Activated CD4-positive, alpha-beta T cell treated with anti-CD3 and anti-CD28 coated beads, Interleukin-2, amount 50 U/mL, for 1 hour (primary cell): ENCODE results near the gene LONRF2.

Experiments used
- DNase-seq: peaks from one replicate; pipeline ENCODE4 v3.0.0-alpha.2; 2020

The LONRF2 gene

GRCh38 chr2:100274076-100274475, 48.2 kb downstream of the LONRF2 start:
- DNase-seq = no peak

GRCh38 chr2:100273387-100273786, 48.9 kb downstream of the LONRF2 start:
- DNase-seq = no peak

- no peak for DNase-seq
These were observed 49.4 kb downstream of the LONRF2 start for GRCh38 chr2:100272841-100273329.

GRCh38 chr2:100271210-100271609, 51.1 kb downstream of the LONRF2 start:
- DNase-seq = no peak

GRCh38 chr2:100270381-100271146, 51.7 kb downstream of the LONRF2 start:
- DNase-seq = no peak

DNA sequence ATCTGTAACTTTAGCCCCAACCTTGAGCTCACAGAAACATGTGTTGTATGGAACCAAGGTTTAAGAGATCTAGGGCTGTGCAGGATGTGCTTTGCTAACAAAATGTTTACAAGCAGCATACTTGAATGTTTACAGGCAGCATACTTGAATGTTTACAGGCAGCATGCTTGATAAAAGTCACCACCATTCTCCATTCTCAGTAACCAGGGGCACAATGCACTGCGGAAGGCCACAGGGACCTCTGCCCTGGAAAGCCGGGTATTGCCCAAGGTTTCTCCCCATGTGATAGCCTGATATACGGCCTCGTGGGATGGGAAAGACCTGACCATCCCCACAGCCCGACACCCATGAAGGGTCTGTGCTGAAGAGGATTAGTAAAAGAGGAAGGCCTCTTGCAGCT, 52.4 kb downstream of the LONRF2 start:
- no peak for DNase-seq

DNA sequence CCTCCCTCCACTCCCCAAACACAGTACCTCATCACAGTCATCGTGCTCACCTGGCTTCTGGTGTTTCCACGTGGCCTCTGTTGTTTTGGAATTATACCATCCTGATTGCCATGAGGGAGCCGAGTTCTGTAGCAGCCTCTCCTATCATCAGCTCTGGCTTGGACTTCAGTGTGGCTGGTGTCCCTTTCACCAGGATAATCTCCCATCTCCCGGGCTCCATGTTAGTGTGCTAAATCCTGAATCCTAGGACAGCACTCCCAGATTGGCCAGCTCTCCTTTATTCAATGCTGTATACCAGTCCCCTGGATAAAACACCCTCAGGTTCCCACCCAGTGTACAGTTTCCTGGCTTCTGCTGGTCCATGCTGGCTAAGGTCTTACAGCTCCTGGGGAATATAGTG, 53.3 kb downstream of the LONRF2 start:
- no peak for DNase-seq

DNA sequence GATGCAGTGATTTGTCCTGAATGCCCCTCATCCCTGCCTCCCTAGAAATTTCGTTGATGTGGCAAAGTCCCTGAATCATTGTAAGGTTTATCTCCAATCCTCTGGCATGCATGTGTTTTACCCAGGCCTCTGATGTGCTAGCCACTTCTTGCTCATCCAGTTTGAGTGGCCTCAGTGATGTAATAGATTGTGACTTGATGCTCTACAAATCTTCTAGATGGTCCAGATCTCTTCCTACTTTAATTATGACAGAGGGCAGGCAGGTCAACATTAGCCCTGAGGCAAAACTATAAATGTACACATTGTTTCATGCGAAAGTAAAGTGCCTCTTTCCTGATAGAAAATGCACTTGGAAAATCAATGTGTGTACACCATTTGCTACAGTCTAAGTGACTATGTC, 54.5 kb downstream of the LONRF2 start:
- DNase-seq = no peak

GRCh38 chr2:100266126-100266525, 56.2 kb downstream of the LONRF2 start:
- no peak for DNase-seq

DNA sequence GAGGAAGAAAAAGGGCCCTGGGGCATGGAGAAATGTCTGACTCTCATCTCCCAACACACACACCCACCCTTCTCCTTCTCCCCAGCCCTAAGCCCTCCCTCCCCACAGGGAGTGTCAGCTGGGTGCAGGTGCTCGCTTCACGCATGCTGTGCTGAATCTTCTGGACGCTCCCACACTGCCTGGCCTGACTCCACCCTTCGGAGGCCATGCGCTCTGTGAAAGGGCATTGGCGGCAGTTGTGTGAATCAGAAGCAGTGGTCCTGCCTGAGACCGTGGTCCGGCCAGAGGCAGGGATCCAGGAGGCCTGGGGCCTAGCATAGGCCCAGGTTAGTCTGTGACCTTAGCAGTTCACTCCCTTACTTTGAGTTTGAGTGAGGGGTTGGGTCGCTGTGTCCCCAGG, 57.1 kb downstream of the LONRF2 start:
- DNase-seq = no peak

DNA sequence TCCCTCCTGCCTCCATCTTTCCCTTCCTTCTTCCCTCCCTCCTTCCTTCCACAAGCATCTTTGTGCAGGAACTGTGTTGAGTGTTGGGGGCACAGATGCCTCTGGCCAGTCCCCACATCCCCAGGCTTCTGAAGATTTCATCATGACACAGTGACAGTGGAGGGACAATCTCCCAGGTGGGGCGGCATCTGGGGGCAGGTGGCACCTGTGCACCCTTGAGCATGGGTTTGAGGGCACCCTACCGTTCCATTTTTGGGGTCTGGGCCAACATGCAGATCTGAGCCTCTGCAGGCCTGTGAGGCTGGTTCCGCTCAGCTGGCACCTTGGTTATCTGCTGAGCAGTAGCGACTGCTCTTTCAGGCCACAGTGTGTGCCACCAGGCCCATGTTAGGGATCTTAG, 57.6 kb downstream of the LONRF2 start:
- DNase-seq = no peak

DNA sequence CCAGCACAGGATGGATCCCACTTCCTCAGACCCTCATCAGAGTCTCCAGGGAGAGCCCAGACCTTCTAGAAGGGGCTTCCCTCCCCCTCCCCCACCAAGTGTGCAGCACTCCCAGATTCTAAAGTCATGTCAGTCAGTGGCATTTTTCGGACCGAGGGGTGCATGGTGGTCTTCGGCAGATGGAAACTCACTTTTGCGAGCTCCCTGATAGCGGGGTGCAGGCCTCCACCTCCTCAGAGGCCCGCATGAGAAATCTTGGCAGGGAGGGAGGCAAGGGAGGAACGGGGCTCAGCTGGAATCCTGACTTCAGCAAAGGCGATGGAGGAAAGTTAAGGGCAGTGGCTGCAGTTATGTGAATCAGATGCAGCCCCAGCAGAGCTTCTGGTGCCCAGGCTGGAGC, 58.2 kb downstream of the LONRF2 start:
- DNase-seq = no peak

DNA sequence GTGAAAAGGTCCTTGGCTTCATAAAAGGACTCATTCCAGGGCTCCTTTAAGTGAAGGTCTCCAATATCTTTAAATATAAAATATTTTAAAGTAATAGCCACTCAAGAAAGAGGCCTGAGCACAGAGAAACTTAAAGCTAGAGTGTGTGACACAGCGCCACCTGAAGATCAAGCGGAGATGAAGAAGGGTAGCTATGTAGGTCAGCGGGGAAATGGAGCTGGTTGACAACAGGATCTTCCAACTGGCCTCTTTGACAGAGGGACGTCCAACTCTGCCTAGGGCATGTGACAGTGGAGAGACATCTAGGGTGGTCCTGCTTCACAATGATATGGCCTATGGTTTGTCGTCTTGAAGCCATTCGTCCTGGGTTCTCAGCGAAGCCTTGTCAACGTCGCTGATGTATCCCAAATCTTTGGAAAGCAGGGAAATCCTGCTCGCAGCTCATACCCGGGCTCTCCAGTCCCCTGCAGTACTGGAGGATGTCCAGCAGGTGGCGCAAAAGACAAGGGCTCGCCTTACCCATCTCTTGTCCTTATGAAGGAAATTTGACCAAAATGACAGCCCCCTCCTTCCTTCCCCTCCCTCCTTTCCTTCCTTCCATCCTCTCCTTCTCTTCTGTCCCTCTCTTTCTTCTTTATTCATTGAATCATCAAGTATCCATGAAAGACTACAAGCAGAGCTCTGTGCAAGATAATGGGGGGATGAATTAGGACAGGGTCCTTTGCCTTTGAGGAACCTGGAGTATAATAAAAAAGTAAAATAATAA, 59.6 kb downstream of the LONRF2 start:
- peak; percentile 54 for DNase-seq

GRCh38 chr2:100262046-100262445, 60.3 kb downstream of the LONRF2 start:
- DNase-seq = no peak

DNA sequence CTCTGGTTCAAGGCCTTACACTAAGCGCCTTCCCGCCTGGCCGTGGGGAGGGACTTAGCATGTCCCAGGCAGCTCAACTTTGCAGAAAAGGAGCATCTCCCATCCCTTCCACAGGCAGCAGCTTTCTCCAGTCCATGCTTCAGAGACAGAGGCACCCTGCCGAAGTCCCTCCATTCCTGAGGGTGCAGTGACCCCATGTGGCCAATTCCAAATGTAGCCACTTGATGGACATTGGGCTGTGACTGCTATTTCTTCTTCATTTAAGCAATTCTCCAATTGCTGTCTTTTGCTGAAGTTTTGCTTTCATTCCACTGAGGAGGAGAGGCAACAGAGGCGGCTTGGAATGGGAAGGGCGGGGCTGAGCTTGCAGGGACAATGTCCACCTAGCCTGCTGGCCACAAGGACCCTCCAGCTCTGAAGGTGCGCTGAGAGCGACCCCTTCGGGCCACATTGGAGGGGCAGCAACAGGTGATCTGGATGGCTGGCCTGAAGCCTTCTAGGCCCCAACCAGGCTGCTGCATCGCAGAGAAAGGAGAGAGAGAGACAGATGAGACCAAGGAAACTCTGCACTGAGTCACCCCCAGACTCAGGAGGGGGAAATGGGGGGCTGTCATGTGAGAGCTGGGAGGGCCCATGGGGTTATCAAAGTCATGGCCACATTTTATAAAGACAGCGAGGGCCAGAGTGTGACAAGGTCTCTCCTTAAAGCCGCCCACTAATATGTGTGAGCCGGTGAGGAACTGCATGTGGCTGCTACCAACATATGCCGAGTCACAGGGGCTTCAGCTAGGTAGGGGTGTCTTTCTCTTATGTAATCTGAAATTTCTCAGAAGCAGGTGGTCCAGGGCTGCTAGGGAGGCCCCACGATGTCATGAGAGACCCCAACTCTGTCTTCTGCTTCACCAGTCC, 61.3 kb downstream of the LONRF2 start:
- DNase-seq = no peak

DNA sequence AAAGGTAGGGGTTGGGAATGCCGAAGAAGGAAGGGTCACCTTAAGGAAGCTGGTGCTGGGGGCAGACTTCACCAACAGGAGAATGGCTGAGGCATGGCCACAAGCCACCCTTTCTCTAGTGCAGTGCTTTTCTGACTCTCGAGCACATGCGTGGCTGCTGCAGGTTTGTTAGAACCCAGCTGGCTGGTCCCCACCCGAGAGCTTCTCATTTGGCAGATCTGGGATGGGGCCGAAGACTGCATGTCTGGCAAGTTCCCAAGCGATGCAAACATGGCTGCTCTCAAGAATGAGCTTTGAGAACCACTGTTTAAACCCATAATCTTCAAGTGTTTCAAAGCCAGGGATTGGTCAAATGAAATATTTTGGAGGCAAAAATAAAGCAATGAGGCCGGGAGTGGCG, 63.2 kb downstream of the LONRF2 start:
- DNase-seq = no peak

DNA sequence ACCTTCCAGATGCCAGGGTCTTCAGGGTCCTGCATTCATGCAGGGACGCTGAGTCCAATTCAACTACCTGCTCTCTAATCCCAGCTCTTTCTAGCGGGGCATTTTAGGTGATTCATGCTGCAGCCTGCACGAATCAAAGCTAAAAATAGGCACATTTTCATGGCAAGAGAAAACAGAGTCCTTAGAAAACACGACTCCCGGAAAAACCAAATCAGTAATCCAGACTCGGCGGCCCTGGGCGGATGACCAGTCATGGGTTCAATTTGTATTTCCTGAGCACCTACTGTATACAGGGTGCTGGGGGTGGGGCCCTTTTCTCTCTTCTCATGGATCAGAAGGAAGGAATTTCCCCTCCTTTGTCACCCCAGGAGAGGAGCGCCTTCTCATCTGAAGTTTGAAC, 64.4 kb downstream of the LONRF2 start:
- no peak for DNase-seq

DNA sequence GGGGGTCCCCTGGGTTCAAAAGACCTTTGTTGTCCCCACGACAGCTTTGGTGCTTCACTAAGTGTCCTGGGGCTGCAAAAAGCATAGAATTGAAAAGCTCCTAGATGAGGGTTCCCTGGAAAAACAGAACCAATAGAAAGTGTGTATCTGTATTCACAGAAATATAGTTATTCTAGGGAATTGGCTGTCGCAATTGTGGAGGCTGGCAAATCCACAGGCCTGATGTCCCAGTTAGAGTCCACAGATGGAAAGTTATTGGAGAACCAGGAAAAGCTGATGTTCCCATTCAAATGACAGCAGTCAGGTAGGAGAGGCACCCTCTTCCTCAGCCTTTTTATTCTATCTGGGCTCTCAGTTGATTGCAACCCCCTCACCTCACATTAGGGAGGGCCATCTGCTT, 65.5 kb downstream of the LONRF2 start:
- no peak for DNase-seq

- no peak for DNase-seq
These were observed 65.9 kb downstream of the LONRF2 start for GRCh38 chr2:100256416-100256815.

GRCh38 chr2:100254646-100255210, 67.6 kb downstream of the LONRF2 start:
- DNase-seq = no peak

DNA sequence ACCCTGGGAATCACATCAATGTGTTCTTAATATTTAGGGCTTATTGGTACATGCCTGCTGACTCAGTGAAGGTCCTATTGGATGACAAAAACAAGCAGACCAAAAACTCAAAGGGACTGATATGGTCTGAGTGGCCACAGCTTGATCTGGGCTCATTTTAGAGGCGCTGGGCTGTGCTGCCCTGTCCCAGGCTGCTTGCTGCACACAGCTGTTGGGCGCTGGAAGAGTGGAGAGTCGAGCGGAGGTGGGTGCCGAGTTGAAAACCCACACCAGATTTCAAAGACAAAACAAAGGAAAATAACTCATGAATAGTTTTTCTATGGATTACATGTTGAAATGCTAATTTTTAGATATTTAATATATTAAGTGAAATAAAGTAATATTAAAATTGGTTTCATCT, 68.5 kb downstream of the LONRF2 start:
- DNase-seq = no peak

GRCh38 chr2:100252811-100253698, 69.2 kb downstream of the LONRF2 start:
- DNase-seq = no peak
